Mucosa of rectum (tissue), 2 donors: Measurements from ENCODE around the gene NUP62.
"Not testable (repeated sequence)": the region's sequence is repeated elsewhere in the genome, so short reads cannot be mapped to it uniquely, and the experiment has no call there.

Experiments used
- H3K27ac ChIP-seq, 2 donors: one replicate each; pipeline ENCODE4 v1.7.0; 2013; ENCODE audit warnings: inconsistent platforms in 2 of 2, low read depth in 2 of 2, low read length in 2 of 2
- H3K27me3 ChIP-seq, 2 donors: one replicate each; pipeline ENCODE4 v1.7.0; 2013; ENCODE audit warnings: low read length in 2 of 2; ENCODE audit not compliant: control insufficient read depth in 2 of 2, insufficient read depth in 2 of 2
- H3K36me3 ChIP-seq, 2 donors: one replicate each; pipeline ENCODE4 v1.7.0; 2013; ENCODE audit warnings: low read length in 2 of 2; ENCODE audit not compliant: control insufficient read depth in 2 of 2, insufficient read depth in 2 of 2
- H3K4me1 ChIP-seq, 2 donors: one replicate each; pipeline ENCODE4 v1.7.0; 2013; ENCODE audit warnings: low read length in 2 of 2, mild to moderate bottlenecking in 1 of 2; ENCODE audit not compliant: control insufficient read depth in 2 of 2, insufficient read depth in 2 of 2
- H3K4me3 ChIP-seq, 2 donors: one replicate each; pipeline ENCODE4 v1.7.0; 2013; ENCODE audit warnings: low read length in 2 of 2
- H3K9ac ChIP-seq, 2 donors: one replicate each; pipeline ENCODE4 v1.7.0; 2013; ENCODE audit warnings: low read length in 2 of 2, low read depth in 1 of 2, mild to moderate bottlenecking in 1 of 2
- H3K9me3 ChIP-seq, 2 donors: one replicate each; pipeline ENCODE4 v1.7.0; 2013; ENCODE audit warnings: low read length in 2 of 2; ENCODE audit not compliant: control insufficient read depth in 2 of 2
- donor health status: healthy.
- donor health status: Normal muscosa, but diverticular disease.

Gene NUP62

DNA sequence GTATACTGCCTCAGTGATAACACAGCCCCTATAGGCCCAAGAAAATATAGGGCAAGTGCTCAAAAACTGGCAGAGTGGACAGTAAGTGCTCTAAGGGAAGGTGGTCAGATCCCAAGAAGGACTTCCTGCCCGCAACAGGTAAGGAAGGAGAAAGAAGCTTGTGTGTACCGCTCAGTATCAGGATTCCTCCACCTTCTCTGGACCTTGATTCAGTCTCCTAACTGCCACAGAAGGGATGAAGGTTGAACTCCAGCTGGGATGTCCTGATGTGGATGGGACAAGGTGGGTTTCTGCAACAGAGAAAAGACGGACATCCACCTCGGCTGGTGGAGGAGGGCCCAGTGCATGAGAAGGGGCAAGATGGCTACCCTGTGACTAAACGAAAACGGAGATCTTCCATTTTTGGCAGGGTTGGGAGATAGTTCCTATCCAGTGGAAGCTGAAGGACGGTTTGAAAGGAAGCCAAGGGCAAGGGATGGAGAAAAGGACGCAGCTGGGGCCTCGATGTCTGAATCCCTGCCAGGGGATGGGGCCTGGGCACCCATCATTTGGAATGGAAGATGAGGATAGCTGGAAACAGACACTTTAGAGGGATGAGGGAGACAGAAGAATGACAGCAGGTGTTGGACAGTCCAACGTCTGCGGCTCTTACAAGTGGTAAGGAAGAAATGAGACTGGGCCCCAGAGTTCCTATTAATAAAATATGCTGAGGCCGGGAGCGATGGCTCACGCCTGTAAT, 1.6 kb downstream of the NUP62 start:
- H3K36me3 ChIP-seq, result peaks cover 9 to 36% of the 10 kb centered on the region in 2 donors
- H3K9me3 ChIP-seq, result no peaks in the 10 kb centered on the region
- peaks cover 8 to 17% of the 10 kb centered on the region in 2 donors for H3K4me1 ChIP-seq
- H3K4me3 ChIP-seq, result peak overlapping the region in 1 of 2 donors; percentile 0
- peak overlapping the region in 1 of 2 donors; percentile 8 for H3K9ac ChIP-seq
- H3K27me3 ChIP-seq, result no peaks in the 10 kb centered on the region
- H3K27ac ChIP-seq, result no peak overlapping the region

DNA sequence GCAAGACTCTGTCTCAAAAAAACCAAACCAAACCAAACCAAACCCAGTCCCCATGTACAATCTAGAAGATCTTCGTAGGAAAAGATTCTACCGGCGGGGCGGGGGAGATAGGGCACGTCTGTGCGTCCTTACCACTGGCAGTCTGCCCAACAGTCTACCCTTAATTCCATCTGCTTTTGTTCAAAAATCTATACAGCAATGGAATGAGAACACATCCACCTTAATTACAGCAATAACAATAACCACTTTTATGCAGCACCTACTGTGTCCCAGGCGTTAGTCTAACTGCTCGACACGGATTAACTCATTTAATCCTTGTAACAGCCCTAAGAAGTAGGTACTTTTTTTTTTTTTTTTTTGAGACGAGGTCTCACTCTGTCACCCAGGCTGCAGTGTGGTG, 2.8 kb downstream of the NUP62 start:
- H3K27me3 ChIP-seq, result no peaks in the 10 kb centered on the region
- no peaks in the 10 kb centered on the region for H3K9me3 ChIP-seq
- H3K4me1 ChIP-seq, result peaks cover 8 to 17% of the 10 kb centered on the region in 2 donors
- H3K36me3 ChIP-seq, result peaks cover 16 to 42% of the 10 kb centered on the region in 2 donors
- H3K27ac ChIP-seq, result no peak overlapping the region
- no peak overlapping the region for H3K4me3 ChIP-seq
- H3K9ac ChIP-seq, result no peak overlapping the region

DNA sequence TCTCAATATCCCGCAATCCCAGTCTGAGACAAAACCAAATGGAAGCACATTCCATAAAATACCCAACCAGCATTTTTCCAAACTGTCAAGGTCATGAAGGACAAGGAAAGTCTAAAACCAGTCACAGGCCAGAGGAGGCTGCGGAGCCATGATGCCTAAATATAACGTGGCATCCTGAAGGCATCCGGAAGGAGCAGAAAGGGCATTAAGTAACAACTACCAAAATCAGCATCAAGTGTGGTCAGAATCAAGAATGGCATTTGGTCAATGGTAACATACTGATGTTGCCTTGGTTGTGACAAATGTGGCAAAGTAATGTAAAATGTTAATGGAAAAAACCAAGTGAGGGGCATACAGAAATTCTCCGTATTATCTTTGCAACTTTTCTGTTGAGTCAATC, 3.8 kb downstream of the NUP62 start:
- Histone ChIP-seq H3K4me3 (no peak overlapping the region), H3K9me3 (no peaks in the 10 kb centered on the region), H3K27ac (no peak overlapping the region), H3K36me3 (peaks cover 16 to 47% of the 10 kb centered on the region in 2 donors), H3K27me3 (no peaks in the 10 kb centered on the region), H3K4me1 (peaks cover 8 to 17% of the 10 kb centered on the region in 2 donors), H3K9ac (no peak overlapping the region)

GRCh38 chr19:49924881-49925210, 4.5 kb downstream of the NUP62 start:
- Histone ChIP-seq H3K36me3 (peaks cover 16 to 47% of the 10 kb centered on the region in 2 donors), H3K4me1 (peaks cover 8 to 17% of the 10 kb centered on the region in 2 donors)
- H3K4me3 ChIP-seq, H3K27ac ChIP-seq, H3K9me3 ChIP-seq, H3K27me3 ChIP-seq, H3K9ac ChIP-seq: not testable (repeated sequence)

DNA sequence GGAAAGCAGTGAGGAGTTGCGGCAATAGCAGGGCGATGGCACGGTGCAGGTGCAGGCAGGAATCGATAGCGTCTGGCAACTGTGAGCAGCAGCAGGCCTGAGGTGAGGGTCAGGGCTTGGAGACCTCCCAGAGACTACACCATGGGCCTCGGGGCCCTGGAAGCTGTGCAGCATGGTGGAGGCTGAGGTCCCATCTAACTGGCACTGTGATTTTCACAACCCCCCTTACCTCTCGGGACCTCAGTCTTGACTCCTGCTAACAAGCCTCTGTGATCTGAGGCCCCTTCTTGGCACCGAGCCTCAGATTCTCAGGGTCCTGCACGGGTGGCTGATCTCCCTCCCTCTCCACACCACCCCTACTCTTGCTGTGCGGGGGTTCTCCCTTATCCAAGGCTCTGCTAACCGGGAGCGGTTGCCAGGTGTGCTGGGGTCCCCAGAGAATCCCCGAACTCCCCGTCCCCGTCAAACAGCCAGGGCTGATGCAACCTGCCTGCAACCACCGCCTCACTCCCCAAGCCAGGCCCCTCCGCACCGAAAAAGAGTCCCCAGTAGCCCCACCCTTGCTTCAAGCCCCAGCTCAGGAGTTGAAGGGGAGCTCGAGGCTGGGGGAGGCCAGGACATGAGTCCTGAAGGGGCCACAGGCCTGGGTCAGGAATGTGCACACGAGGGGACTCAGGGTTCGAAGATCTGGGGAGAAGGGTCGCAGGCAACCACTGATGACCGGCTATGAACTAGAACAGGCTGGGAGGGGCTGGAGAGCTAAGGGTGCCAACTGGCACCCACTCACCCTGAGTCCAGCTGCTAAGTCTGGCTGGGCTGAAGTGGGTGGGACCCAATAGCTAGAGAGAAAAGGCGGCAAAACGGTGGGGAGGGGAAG, 5.1 kb downstream of the NUP62 start:
- Histone ChIP-seq H3K9me3 (no peaks in the 10 kb centered on the region), H3K4me1 (peaks cover 8 to 17% of the 10 kb centered on the region in 2 donors), H3K27ac (no peak overlapping the region), H3K36me3 (peaks cover 16 to 47% of the 10 kb centered on the region in 2 donors), H3K27me3 (no peaks in the 10 kb centered on the region), H3K4me3 (no peak overlapping the region), H3K9ac (no peak overlapping the region)

DNA sequence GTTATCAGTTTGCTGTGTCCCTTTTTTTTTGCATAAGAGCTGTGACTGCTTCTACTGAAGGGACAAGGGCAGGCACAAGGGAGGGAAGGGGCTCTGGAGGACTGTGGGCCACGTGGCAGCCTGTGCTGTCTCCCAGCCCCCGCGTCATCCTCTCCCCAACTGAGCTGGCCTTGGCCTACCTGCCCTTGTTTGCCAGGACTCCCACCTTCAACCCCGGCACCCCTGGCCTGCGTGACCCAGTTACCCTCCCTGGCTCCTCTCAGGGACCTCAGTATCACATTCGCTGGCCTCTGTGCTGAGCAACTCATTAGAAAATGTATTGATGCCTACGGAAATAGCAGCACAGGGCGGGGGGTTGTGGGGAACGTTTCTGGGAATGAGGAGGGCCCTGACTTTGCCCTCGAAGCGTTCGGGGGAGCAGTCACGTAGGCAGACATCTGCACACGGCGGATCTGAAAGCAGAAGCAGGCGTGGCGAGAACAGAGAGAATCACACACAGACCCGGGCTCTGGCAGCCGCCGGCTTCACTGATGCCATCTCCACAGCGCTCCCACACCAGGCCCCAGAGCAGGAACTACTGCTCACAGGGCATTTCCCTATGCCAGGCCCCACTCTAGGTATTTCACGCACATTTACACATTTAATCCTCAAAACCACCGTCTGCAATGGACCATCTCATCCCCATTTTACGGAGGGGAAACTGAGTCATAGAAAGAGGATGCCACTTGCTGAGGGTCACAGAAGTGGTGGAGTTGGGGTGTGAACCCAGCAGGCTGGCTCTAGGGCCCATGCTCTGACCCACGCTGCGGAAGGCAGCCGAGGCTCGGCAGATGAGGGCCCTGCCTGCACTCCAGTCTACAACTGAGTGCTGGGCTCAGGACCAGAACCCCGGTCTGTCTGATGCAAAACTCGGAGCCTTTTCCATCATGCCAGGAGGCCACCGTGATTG, 6.0 kb downstream of the NUP62 start:
- H3K36me3 ChIP-seq, result peaks cover 17 to 49% of the 10 kb centered on the region in 2 donors
- no peaks in the 10 kb centered on the region for H3K9me3 ChIP-seq
- no peak overlapping the region for H3K27ac ChIP-seq
- no peak overlapping the region for H3K4me3 ChIP-seq
- no peak overlapping the region for H3K9ac ChIP-seq
- peaks cover 8 to 12% of the 10 kb centered on the region in 2 donors for H3K4me1 ChIP-seq
- H3K27me3 ChIP-seq, result no peaks in the 10 kb centered on the region

- peaks cover 0 to 3% of the 10 kb centered on the region in 2 donors for H3K4me1 ChIP-seq
- no peaks in the 10 kb centered on the region for H3K9me3 ChIP-seq
- H3K27ac ChIP-seq, result no peak overlapping the region
- no peaks in the 10 kb centered on the region for H3K27me3 ChIP-seq
- no peak overlapping the region for H3K4me3 ChIP-seq
- H3K36me3 ChIP-seq, result peaks cover 23 to 47% of the 10 kb centered on the region in 2 donors
- no peak overlapping the region for H3K9ac ChIP-seq
These were observed 7.2 kb downstream of the NUP62 start for GRCh38 chr19:49921871-49922795.

- no peaks in the 10 kb centered on the region for H3K9me3 ChIP-seq
- H3K9ac ChIP-seq, result no peak overlapping the region
- peaks cover 28 to 47% of the 10 kb centered on the region in 2 donors for H3K36me3 ChIP-seq
These were observed 8.5 kb downstream of the NUP62 start for GRCh38 chr19:49920624-49921363.

More at GRCh38 chr19:49920624-49921363, 8.5 kb downstream of the NUP62 start:
- Histone ChIP-seq H3K27me3 (no peaks in the 10 kb centered on the region), H3K27ac (no peak overlapping the region), H3K4me1 (peaks cover 0 to 3% of the 10 kb centered on the region in 2 donors), H3K4me3 (no peak overlapping the region)
